HFF-Myc (cell line): ENCODE measurements around the gene MYOZ1.
A peak's percentile ranks its signal among the peaks of the same experiment; 100 is the strongest.

Source experiments
- DNase-seq: peaks from one replicate; pipeline ENCODE4 v3.0.0-alpha.2; 2011; ENCODE audit warnings: low read depth; ENCODE audit errors: extremely low read depth
- H3K4me3 ChIP-seq: replicated peaks from 2 replicates; pipeline ENCODE4 v1.5.1; 2011; ENCODE audit warnings: low read depth, mild to moderate bottlenecking, control low read depth, low read length
- TF ChIP-seq, protein P1 (sequence below): IDR thresholded peaks from 2 replicates; pipeline ENCODE4 v1.5.1; 2012; ENCODE audit warnings: mild to moderate bottlenecking, low read depth, low read length, control low read depth; ENCODE audit errors: missing control alignments

MYOZ1 gene

GRCh38 chr10:73655257-73655989, 14.1 kb upstream of the MYOZ1 start:
- DNase-seq: no peak
- TF ChIP-seq, protein P1, sequence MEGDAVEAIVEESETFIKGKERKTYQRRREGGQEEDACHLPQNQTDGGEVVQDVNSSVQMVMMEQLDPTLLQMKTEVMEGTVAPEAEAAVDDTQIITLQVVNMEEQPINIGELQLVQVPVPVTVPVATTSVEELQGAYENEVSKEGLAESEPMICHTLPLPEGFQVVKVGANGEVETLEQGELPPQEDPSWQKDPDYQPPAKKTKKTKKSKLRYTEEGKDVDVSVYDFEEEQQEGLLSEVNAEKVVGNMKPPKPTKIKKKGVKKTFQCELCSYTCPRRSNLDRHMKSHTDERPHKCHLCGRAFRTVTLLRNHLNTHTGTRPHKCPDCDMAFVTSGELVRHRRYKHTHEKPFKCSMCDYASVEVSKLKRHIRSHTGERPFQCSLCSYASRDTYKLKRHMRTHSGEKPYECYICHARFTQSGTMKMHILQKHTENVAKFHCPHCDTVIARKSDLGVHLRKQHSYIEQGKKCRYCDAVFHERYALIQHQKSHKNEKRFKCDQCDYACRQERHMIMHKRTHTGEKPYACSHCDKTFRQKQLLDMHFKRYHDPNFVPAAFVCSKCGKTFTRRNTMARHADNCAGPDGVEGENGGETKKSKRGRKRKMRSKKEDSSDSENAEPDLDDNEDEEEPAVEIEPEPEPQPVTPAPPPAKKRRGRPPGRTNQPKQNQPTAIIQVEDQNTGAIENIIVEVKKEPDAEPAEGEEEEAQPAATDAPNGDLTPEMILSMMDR: no peak
- H3K4me3 ChIP-seq: no peak overlapping the region

- no peak overlapping the region for H3K4me3 ChIP-seq
- no peak for DNase-seq
- TF ChIP-seq, protein P1: peak; percentile 13
Observed at GRCh38 chr10:73653701-73654100, 12.4 kb upstream of the MYOZ1 start.

DNA sequence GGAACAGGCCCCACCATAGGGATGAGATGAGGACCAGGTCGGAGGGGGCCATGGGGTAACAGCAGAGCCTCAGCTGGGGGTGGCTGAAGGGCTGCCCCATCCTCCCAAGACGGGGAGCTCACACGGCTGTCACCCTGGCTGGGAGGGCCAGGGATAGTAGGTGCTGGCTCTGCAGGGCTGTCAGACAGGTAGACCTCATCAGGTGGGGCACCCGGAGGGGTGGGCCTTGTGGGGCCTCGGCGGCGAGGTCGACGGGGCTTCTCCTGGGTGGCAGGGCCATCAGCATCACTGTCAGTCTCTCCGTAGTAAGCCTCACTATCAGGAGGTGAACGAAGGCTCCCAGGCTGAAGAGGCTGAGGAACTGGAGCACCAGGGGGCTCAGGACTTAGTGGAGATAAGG, 11.9 kb upstream of the MYOZ1 start:
- DNase-seq: no peak
- TF ChIP-seq, protein P1: no peak
- no peak overlapping the region for H3K4me3 ChIP-seq

DNA sequence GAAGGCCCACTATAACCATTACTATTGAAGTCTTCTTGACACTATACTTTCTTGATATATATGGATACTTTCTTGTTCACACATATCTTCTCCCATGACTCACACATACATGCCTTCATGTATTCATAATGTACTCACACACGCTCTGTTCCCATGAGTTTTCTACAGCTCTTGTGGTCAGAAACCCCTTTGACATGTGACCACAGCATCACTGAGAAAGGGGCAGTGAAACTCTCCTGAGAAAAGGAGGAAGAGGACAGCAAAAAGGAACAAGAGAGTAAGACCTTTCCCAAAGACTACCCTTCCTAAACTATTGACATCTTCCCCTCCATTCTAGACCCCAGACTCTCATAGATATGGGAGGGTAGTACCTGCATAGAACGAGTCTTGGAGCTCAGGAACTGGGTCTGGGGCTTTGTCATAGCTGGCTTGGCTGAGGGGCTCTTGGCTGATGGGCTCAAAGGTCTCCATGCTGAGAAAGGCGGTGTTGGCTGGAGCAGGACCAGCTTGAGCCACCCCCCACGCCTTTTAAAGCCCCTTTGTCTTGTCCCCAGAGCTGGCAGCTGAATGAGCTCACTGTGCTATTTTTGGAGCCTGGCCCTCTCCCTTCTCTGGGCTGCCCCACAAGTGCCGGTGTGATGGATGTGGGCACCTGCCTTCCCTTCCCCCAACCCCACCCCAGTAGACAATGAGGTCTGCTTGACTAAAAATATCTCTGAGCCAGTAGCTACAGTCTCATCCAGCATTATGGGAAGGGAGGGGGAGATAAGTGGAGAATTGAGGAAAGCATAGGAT, 9.5 kb upstream of the MYOZ1 start:
- no peak for DNase-seq
- TF ChIP-seq, protein P1: no peak
- no peak overlapping the region for H3K4me3 ChIP-seq

GRCh38 chr10:73649876-73650536, 8.7 kb upstream of the MYOZ1 start:
- DNase-seq: no peak
- TF ChIP-seq, protein P1: no peak
- H3K4me3 ChIP-seq: no peak overlapping the region

DNA sequence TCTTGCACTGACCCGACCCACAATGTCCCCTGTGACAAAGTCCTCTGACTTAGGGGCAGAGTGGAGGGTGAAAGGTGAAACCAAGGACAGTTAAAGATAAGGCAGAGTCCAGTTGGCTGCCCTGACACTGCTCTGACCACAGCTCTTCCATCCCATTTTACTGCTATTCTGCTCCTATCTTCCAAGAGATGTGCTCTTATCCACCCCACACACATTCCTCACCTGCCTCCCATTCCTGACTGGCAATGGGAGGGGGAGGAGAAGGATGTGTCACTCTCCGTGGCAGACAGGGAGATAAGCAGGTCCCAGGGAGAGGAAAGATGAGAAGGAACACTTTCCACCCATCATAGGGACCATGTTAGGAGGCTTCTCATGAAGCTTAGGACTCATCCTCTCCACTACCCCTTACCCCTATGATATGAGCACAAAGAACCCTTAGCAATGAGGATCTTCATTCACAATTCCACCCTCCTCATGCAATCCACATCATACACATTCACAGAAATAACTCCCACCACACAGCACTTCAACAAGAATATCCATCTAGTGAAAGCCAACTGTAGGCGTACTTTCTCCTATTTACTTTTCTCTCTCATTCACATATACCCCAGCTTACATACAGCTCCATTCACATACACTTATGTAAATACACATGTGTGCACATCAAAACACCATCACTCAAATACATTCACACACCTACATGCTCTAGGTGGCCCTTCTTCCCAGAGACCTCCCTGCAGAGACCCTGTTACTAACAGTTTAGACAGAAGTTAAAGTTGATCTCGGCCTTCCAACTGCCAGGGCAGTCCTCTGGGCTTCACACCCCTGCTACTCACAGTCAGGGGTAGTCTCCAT, 7.9 kb upstream of the MYOZ1 start:
- no peak for DNase-seq
- TF ChIP-seq, protein P1: no peak
- H3K4me3 ChIP-seq: no peak overlapping the region
